ENCODE measurements around the gene CD8A. TPM values are rescaled to one million over a fixed set of nuclear protein-coding genes. Genes with fewer than 3 reads are reported as not detected.
"Not testable (repeated sequence)": the region's sequence is repeated elsewhere in the genome, so short reads cannot be mapped to it uniquely, and the experiment has no call there.

The CD8A gene
- total RNA-seq, 2 donors from 2014 or later = 1.3 to 2.5 TPM

- 81% methylated on average over 3 of the region's 3 CpGs for WGBS
- no peak overlapping the region for H3K4me3 ChIP-seq
- TF ChIP-seq POLR2A (IDR thresholded peaks at IDR 0.05) = no peak
- TF ChIP-seq POLR2AphosphoS5 (IDR thresholded peaks at IDR 0.05) = no peak
- TF ChIP-seq, protein P1, sequence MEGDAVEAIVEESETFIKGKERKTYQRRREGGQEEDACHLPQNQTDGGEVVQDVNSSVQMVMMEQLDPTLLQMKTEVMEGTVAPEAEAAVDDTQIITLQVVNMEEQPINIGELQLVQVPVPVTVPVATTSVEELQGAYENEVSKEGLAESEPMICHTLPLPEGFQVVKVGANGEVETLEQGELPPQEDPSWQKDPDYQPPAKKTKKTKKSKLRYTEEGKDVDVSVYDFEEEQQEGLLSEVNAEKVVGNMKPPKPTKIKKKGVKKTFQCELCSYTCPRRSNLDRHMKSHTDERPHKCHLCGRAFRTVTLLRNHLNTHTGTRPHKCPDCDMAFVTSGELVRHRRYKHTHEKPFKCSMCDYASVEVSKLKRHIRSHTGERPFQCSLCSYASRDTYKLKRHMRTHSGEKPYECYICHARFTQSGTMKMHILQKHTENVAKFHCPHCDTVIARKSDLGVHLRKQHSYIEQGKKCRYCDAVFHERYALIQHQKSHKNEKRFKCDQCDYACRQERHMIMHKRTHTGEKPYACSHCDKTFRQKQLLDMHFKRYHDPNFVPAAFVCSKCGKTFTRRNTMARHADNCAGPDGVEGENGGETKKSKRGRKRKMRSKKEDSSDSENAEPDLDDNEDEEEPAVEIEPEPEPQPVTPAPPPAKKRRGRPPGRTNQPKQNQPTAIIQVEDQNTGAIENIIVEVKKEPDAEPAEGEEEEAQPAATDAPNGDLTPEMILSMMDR (IDR thresholded peaks at IDR 0.05) = no peak
- no peaks in the 10 kb centered on the region for H3K27me3 ChIP-seq (replicated peaks; ENCODE audit: insufficient read depth)
- no peaks in the 10 kb centered on the region for H3K4me1 ChIP-seq (replicated peaks)
- no peaks in the 10 kb centered on the region for H3K9me3 ChIP-seq
- intact Hi-C loops (cut with DNase I) = no loop called here
- no peaks in the 10 kb centered on the region for H3K36me3 ChIP-seq
- no peak for DNase-seq (ENCODE audit: low spot score)
- no peak overlapping the region for H3K27ac ChIP-seq
These were observed 40.4 kb downstream of the CD8A start for GRCh38 chr2:86750240-86750839.

- TF ChIP-seq POLR2AphosphoS5 (IDR thresholded peaks at IDR 0.05) = no peak
- TF ChIP-seq, protein P1 (IDR thresholded peaks at IDR 0.05) = no peak
- no peak for TF ChIP-seq POLR2A (IDR thresholded peaks at IDR 0.05)
- Histone ChIP-seq H3K4me1 (replicated peaks) (no peaks in the 10 kb centered on the region), H3K4me3 (no peak overlapping the region), H3K9me3 (no peaks in the 10 kb centered on the region), H3K36me3 (no peaks in the 10 kb centered on the region), H3K27me3 (replicated peaks; ENCODE audit: insufficient read depth) (no peaks in the 10 kb centered on the region), H3K27ac (no peak overlapping the region)
- no peak for DNase-seq (ENCODE audit: low spot score)
- intact Hi-C loops (cut with DNase I) = no loop called here
- 95% methylated on average over 9 of the region's 9 CpGs for WGBS
These were observed 42.7 kb downstream of the CD8A start for GRCh38 chr2:86747711-86748639.

- Histone ChIP-seq H3K36me3 (no peaks in the 10 kb centered on the region), H3K27ac (no peak overlapping the region), H3K27me3 (replicated peaks; ENCODE audit: insufficient read depth) (no peaks in the 10 kb centered on the region), H3K4me1 (replicated peaks) (no peaks in the 10 kb centered on the region), H3K4me3 (no peak overlapping the region), H3K9me3 (no peaks in the 10 kb centered on the region)
- DNase-seq (ENCODE audit: low spot score) = no peak
- TF ChIP-seq, protein P1 (IDR thresholded peaks at IDR 0.05) = no peak
- TF ChIP-seq POLR2AphosphoS5 (IDR thresholded peaks at IDR 0.05) (no peak), POLR2A (IDR thresholded peaks at IDR 0.05) (no peak)
- intact Hi-C loops (cut with DNase I) = no loop called here
These were observed 43.8 kb downstream of the CD8A start for GRCh38 chr2:86746939-86747338.

DNA sequence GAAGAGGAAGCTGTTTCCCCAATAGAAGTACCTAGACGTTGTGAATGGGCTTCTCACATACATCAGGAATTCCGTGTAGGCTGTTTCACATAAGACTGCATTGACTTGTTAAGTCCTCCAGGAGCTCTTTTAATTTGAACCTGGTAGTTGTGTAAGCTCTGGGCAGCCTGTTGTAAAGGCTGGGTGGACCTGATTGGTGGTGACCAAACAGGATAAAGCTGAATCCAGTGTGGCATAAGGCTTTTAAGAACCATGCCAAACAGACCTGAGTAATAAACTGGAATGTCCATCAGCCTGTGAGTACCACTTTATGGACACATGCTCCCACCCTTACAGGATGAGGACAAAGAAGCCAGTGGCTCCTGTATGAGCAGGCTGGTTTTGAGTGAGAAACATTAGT, 46.6 kb downstream of the CD8A start:
- no peaks in the 10 kb centered on the region for H3K27me3 ChIP-seq (replicated peaks; ENCODE audit: insufficient read depth)
- TF ChIP-seq POLR2AphosphoS5 (IDR thresholded peaks at IDR 0.05) (no peak), POLR2A (IDR thresholded peaks at IDR 0.05) (no peak)
- TF ChIP-seq, protein P1 (IDR thresholded peaks at IDR 0.05) = no peak
- no peaks in the 10 kb centered on the region for H3K36me3 ChIP-seq
- H3K9me3 ChIP-seq = no peaks in the 10 kb centered on the region
- no peak overlapping the region for H3K27ac ChIP-seq
- no peaks in the 10 kb centered on the region for H3K4me1 ChIP-seq (replicated peaks)
- no peak overlapping the region for H3K4me3 ChIP-seq
- intact Hi-C loops (cut with DNase I) = no loop called here
- WGBS = 87% methylated on average over 2 of the region's 2 CpGs
- DNase-seq (ENCODE audit: low spot score) = no peak

GRCh38 chr2:86741889-86742498, 48.7 kb downstream of the CD8A start:
- H3K4me1 ChIP-seq (replicated peaks); H3K27ac ChIP-seq; H3K9me3 ChIP-seq; H3K36me3 ChIP-seq; intact Hi-C loops (cut with DNase I); H3K27me3 ChIP-seq (replicated peaks; ENCODE audit: insufficient read depth); H3K4me3 ChIP-seq; DNase-seq (ENCODE audit: low spot score): not testable (repeated sequence)
- no CpG with 5 or more reads among the region's 4 CpGs for WGBS

DNA sequence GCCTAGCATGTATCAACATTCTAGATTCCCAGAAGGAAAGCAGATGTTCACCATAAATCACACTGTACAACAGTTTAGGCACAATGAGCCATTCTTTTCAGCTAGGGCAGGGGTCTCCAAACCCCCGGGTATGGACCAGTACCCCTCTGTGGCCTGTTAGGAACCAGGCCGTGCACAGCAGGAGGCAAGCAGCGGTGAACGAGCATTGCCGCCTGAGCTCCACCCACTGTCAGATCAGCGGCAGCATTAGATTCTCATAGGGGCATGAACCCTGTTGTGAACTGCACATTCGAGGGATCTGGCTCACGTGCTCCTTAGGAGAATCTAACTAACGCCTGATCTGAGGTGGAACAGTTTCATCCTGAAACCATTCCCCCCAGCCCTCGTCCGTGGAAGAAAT, 50.8 kb downstream of the CD8A start:
- H3K4me1 ChIP-seq (replicated peaks); H3K9me3 ChIP-seq; DNase-seq (ENCODE audit: low spot score); H3K27ac ChIP-seq; H3K36me3 ChIP-seq; intact Hi-C loops (cut with DNase I); H3K4me3 ChIP-seq; H3K27me3 ChIP-seq (replicated peaks; ENCODE audit: insufficient read depth): not testable (repeated sequence)
- WGBS = no CpG with 5 or more reads among the region's 11 CpGs

GRCh38 chr2:86739485-86739884, 51.2 kb downstream of the CD8A start:
- H3K27ac ChIP-seq; H3K4me3 ChIP-seq; H3K4me1 ChIP-seq (replicated peaks); H3K9me3 ChIP-seq; DNase-seq (ENCODE audit: low spot score); intact Hi-C loops (cut with DNase I); H3K27me3 ChIP-seq (replicated peaks; ENCODE audit: insufficient read depth); H3K36me3 ChIP-seq: not testable (repeated sequence)

DNA sequence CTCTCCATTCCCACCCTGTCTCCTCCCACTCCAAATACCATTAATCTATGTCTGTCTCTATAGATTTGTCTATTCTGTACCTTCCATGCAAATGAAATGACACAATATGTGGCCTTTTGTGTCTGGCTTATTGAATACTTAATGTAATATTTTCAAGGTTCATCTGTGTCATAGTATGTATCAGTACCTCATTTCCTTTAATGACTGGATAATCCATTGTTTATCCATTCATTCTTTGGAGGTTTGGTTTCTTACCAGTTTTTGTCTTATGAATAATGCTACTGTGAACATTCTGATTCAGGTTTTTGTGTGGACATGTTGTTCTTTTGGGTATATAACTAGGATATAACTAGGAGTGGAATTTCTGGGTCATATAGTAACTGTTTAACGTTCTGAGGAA, 55.8 kb downstream of the CD8A start:
- H3K27ac ChIP-seq; H3K4me3 ChIP-seq; H3K27me3 ChIP-seq (replicated peaks; ENCODE audit: insufficient read depth); intact Hi-C loops (cut with DNase I); DNase-seq (ENCODE audit: low spot score); H3K4me1 ChIP-seq (replicated peaks); H3K36me3 ChIP-seq; H3K9me3 ChIP-seq: not testable (repeated sequence)
- no CpG with 5 or more reads among the region's 1 CpG for WGBS

Data from prostate gland (tissue), 2 donors.